Effector CD8-positive, alpha-beta T cell (primary cell): ENCODE results near the gene CCDC82.

ENCODE experiments used
- DNase-seq: peaks from one replicate; lab custom pipeline; 2025; lab: John Stamatoyannopoulos, UW

The CCDC82 gene

DNA sequence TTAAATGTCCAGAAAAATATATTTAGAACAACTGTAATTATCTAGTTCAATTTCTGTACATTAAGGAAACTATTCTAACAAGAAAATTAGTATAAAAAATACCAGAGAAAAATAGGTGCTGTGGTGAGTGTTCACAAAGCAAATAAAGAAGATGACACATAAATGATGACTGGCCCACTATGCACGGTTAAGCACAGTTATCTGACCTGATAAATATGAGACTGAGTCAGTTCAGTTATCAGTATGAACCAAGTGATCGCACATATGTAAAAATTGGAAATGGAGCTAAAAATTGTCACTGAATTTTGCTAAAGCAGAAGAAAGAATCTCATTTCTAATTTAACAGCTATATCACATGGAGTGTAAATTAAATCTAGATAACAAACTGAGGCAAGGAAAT, 27.9 kb downstream of the CCDC82 start:
- DNase-seq: no peak

DNA sequence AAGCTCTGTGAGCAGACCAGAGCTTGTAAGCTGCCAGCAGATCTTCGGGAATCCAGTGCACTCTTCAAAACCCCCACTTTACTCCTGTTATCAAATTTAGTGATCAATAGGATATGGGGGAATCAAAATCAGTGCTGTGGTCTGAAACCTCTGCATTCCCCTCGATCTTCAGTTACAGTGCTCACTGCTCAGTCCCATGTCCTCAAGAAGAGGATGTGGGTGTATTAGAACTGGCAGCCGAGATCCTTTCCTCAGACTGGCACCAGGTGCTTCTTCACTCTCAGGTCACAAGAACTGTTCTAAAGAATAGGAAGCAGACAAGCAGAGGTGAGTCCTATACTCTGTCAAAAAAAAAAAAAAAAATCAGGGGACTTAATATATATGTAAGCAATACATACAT, 31.4 kb downstream of the CCDC82 start:
- DNase-seq: no peak

DNA sequence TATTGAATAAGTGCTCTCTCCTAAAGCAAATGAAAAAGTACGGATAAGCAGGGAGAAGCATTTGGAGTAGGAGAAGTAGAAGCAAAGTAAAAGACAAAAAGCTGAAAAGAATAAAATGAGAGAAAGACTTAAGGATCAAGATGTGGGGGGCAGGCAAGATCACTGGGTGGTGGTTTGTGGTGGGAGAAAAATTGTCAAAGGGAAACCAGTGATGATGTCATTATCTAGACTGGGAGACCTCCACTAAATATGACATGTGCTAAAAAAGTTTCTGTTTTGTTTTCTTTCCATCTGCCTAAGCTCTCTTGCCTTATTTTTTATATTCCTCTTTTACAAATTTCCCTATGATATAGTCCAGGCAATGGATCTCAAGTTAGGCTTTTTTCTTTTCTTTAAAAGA, 31.9 kb downstream of the CCDC82 start:
- DNase-seq: no peak

DNA sequence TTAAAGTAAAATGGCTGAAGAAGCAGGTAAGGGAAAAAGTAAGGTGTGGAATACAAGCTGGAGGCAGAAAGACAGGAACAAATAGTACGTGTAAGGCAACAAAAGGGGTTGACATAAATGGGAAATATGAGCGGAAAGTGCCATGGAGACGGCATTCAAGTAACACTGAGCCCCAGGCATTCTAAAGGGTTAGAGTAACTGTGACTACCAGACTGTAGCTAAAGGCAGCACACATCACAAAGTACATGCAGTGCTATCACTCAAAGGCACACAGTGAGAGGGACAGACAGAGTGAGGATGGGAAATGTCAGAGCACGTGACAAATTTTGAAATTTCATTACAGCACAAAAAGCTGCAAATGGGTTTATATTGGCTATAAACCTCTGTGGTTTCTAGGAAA, 32.9 kb downstream of the CCDC82 start:
- no peak for DNase-seq

DNA sequence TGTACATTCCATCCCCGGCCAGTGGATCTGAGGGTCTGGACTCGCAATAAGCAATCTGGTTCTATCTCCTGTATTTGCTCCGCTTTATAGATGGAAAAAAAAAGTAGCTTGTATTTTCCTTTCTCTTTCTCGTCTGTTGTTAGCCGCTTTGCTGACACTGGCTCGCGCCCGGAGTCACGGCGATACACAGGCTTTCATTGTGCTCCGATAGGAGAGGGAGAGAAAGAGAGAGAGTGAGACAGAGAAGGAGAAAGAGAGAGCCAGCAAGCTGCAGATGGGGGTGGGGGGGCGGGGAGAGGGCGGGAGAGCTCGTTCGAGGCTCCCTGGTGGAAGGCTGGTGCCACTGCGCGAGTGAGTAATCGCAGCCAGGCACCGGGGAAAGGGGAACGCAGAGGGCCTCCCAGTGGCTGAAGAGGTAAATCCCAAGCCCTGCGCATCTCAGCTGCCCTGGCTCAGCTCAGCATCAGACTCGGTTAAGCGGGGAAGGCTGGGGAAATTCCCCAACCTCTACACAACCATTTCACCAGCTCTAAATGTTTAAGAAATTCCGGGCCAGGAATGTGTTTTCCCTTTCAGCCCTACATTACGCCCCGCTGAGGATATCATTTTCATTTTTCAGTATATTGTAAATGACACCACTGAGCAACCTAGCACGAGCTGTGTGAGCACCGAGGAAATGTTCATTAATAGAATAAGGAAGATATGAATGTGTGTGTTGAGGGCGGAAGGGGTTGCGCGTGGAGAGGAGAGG, 46.6 kb downstream of the CCDC82 start, which contains the start of gene MAML2:
TSS of gene MAML2 (minus strand) at position 235 of the 751 bp plus-strand sequence. CDS start 1,300 bp downstream, outside the sequence.
- DNase-seq: peak; percentile 82

DNA sequence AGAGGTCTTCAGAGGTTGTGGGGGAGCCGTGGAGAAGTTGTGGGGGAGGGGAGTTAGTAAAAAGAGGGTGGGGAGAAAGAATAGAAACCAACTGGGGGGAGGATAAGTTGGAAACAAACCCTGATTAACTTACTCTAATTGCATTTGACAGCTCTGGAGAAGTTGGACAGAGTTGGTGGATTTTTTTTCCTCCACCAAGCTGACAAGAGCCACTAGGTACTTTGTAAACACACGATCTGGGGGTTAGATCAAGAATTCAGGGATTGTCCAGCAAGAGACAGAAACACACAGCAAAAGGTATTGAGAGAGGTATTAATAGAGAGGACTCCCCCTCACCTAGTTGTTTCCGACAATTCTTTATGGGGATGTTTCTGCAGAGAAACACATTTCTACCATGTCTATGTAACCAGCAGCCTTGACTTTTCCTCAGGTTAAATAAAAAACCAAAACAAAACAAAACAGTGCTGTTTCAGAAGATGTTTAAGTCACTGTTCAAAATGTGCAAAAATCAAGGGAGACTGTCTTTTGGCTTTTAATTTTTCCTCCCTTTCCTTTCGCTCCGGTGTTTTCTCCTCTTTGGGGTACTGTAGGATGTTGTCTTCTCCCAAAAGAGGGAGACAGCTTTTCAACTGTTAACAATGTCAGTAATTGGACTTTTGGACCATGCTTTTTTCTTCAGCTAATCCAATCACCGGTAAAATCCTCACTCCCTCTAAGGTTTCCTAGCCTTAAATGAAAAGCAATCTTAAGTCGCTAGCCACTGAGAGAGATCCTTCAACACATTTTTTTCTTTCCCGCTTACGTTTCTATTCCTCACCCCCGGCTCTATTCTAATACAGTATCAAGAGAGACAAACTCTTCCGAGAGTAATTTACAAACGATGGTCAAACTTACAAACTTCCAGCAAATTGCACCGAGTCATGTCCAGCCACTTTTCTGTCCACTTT, 47.4 kb downstream of the CCDC82 start:
- DNase-seq: no peak

DNA sequence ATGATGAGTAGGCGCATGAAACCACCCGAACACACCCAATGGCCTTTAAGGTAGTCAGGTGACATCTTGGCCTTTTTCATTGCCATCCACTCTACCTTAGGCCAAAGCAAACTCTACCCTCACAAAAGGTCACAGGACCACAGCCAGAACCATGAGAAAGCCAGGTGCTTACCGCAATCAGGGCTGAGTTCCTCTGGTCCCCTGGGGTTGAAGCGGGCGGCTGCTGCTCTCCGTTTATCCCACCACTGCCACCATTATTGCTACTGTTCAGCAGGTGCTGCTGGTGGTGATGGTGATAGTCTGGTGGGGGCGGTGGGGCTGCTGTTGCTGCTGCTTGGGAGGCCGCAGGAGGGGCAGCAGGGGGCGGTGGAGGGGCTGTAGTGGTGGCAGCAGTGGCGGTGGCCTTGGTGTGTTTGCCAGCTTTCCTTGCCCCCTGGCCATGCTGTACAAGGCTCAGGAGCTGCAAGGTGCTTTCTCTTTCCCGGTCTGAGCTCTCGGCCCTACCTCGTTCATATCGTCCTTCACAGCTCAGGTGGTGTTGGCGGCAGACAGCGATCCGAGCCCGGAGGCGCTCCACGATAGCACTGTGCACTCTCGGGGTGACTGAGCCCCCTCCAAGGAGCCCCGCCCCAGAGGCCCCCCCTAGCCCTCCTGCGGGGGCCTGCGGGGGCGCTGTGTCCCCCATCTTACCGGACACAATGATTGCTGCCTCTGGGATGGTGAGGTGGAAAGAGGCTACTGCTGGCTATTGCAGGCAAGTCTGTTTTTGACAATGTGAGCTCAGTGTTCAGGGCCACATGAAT, 48.3 kb downstream of the CCDC82 start:
- peak; percentile 65 for DNase-seq

DNA sequence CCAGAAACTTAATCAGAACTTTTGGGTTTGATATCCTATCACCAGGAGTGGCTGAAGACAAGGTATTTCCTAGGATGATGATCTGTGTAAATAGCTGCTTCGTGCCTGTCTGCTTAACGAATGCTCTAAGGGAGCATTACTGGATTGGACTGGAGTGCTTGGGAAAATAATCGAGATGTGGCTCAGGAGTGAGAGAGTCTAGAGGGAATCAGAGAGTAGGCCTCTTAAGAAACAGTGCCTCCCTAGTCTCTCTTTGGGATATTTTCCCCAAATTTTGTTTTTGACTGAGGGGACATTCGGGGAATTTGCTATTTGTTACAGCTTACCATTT, 49.2 kb downstream of the CCDC82 start:
- no peak for DNase-seq

DNA sequence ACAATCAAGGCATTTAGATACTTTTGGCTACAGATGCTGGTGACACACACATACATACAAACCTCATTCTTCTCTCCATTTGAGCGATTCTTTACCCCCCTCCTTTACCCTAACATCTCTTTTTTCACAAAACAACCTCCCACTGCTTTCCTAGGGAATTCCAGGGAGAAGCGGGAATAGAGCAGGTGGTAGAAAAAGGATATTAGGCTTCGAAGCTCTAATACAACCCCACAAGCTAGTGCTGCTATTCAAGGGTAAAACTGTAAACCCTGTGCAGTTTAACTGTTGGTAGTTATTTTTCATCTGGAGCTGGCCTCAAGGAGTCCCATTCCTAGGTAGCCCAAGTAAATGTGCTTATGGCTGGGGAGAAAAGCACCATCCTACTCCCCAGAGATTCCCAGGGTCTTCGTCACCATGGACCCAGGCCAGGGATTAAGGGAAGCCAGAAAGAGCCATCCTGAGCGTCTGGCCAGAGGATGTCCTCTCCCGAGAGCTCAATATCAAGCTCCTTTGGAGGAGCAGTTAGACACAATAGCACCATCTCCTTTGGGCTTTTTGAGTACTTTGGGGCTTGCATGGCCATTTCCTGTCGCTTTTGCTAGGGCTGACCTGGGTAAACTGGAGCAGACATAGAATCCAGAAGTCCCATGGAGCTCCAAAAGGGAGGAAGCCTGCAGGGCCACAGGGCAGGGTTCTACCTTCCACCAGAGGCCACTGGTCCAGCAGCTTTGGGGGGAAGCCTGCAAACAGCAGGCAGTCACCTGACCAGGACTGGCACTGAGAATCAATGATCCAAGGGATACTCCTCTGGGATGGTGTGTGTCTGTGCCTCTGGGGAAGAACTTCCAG, 49.8 kb downstream of the CCDC82 start:
- no peak for DNase-seq

DNA sequence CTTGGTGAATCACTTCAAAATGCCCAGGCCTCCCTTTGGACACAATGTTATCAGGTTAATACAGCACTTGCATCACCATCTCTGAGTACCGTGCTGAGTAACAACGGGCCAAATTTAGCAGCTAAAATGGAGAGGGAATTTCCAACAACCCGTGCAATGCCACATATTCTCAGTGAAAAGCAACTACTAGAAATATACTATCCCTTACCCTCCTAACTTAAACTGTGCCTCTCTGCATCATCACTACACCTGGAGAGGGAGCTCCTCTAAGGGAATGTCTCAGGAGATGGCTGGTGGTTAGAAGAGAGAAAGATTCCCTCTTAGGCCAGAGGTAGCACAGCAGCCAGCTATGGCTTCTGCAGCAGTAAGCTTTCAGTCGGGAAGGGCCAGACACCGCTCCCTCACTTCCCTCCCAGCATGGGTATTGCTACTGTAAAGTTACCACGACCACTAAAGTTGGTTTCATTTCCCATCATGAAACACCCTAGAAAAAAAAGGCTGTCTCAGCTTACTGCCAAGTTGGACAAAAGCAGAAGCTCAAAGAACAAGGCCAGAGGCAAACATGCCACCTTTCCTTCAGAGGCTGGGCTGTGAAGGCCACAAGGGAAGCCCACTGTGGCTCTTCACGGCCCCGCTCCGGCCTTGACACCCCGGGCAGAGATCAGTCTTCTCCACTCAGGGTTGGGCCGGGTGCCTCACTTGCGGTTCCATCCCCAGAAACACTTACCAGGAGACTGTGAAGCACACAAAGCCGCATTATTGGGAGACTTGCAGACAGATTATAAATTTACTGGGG, 50.6 kb downstream of the CCDC82 start:
- DNase-seq: no peak

DNA sequence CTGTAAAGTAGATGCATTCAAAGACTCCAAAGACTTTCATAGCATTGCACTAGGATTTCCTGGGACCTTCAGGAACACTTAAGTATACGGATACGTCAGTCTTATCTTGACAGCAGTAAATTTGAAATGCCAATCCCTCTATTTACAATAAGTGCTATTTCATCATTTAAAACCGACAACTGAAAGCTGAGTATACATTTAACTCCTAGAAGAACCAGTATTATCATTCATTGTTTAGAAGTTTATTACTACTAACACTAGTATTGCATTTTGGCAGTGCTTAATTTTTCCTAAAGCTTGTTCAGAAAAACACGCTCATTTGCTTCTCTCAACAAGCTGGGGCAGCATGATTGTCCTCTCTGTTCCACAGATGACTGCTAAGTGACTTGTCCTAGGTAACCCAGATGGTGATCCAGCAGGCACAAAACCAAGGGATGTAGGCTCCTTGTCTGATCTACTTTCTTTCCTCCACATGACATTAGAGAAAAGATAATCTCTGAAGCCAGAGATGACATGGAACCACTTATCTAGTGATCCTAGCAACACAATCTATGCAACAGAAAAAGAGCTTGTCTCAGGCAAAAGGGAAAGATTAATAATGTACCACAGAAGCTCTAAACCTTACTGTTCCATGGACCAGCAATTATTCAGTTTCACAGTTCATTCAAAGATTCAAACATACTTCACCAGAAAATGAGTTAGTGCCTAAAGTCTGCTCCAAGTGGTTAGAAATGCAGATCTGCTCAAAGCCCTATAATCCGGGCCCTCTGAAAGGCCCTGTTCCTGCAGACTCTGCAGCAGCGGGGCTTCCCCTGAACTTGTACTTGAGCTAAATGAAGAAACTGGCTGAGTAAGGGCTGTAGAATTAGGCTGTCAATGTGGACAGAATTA, 51.9 kb downstream of the CCDC82 start:
- no peak for DNase-seq

DNA sequence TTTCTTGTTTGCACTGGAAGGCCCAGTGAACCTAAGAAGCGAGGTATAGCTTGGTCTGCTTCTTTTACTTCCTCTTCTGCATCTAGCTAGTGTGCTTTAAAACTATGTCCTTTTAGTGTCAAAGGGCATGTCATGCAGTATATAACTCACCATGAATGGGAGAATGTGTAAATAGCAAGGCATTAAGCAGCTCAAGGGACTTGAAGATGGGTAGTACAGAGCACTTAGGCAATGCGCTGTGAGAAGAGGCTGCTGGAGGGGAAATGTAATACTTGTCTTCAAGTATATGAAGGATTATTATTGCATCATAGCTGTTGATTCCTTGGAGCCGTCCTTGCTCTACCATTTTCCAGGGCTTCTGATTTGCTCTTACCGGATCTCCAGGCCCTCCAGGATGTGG, 54.3 kb downstream of the CCDC82 start:
- DNase-seq: no peak

DNA sequence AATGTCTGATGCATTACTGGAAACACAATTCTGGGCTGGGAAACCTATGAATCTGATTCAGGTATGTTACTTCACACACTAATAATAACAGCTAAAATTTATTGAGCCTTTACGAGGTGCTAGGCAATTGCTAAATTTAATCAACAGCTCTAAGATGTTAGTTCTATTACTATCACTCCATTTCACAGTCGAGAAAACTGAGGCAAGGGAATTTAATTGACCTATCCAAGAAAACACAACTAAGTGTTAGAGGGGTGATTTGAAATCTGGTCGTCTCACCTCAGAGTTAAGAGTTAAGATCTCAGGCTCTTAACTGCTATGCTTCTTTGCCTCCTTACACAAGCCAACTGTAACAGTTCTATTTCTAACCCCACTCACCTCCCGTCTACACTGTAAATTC, 55.5 kb downstream of the CCDC82 start:
- no peak for DNase-seq

DNA sequence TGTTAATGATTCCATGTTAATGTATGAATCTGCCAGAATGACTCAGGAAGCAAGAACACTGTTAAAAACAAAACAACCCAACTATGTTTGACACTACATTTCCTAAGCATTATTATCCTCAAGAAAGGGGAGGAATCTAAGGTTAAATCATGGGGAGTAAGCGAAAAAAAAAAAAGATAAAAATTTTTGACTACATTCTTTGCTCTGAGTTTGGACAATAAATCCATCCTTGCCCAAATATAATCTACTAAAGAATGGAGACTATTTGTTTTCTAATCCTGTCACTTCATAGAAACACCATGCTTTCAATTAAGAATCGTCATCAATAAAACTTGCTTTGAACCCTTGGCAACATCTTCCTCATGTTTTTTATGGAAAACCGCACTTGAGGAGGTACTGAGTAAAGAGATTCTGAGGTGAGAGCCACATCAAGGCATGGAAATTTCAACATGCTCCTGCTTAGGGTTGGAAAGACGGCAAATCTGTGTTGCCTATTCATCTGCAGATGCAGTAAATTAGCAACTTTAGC, 56.5 kb downstream of the CCDC82 start:
- no peak for DNase-seq

DNA sequence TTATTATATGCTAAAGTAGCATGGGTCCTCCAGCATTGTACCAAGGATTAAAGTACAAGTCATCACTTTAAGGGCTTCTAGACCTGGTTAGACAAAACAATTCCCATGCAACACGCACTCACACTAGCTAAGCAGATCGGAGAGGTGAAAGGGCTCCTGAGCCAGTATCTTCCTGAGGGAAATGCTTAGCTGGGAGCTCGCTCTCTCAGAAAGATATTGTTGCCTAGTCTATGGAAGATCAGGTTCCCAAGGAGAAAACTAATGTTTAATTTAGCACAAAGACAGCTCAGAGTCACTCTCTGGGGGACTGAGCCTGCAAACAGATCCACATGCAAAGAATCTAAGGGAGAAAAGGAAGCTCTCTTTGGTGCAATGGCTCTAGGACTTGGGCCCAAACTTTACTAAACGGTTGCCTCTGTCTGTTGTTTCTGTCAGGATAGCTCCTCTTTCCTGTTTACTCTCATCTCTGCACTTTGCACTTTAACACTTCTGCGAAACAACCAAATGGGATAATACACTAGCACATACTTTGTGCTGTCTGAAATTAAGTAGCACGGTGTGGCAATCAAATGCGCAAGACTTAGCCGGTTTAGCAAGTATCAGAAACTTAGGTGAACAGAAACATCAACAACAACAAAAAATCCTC, 57.5 kb downstream of the CCDC82 start:
- no peak for DNase-seq

DNA sequence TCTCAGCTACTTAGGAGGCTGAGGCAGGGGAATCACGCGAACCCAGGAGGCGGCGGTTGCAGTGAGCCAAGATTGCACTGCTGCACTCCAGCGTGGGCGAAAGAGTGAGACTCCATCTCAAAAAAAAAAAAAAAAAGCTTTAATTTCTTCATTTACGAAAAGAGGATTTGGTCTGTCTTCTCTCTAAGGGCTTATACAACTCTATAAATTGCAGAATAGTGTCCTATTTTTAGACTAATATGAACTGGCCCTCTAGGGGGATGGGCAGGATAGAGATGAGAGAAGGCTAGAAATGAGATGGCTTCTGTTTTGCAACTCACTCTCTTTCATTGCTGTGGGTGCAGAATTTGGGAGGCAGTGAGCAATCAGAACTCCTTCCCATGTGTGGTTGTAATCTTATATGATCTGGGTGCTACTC, 58.0 kb downstream of the CCDC82 start:
- DNase-seq: no peak

DNA sequence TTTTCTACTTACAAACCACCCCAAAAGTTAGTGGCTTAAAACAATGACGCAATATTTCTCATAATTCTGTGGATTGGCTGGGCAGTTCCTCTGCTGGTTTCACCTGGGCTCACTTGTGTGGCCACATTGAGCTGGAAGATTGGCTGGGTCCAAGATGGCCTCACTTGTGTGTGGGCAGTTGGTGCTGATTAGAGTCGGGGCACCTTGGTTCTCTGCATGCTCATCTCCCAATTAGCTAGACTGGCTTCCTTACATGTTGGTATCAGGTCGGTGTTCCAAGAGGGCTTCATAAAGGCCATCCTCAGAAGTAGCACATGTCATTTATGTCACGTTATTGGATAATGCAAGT, 59.2 kb downstream of the CCDC82 start:
- DNase-seq: no peak

DNA sequence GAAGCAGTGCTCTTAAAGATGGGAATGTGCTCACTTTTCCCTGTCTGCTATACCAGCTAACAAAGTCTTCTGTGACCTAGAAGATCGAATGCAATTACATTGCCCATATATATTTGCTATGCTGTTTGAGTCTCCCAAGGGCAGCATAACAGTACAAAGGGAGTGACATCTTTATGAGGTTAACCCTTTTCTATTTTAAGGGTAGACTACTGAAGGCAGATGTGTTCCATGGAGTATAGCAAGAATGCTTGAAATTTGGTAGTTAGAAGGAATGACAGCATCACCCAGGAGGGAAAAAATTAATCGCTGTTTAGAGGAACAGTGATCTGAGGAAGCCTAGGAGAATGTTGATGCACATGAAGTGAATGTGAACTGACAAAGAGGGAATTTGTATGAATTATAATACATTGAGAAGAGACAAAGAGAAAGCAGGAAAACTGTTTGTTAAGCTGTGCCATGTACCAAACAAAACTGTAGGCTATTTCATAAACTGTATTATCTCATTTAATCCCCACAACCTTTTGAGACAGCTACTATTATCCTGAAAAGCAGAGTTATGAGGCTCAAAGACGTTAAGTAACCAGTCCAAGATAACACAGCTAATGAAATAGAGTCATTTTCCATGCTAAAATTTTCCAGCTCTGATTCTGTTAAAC, 59.7 kb downstream of the CCDC82 start:
- no peak for DNase-seq
